SK-N-SH (cell line): Measurements from ENCODE around the gene MAPK6. TPM values are rescaled to one million over a fixed set of nuclear protein-coding genes. Genes with fewer than 3 reads are reported as not detected.

Experiments used
- CTCF ChIA-PET: fragments of 300-600, 350-600 bp; formaldehyde crosslinking; extraction: SDS; loops from one replicate; lab custom pipeline; 2021; lab: Yijun Ruan, JAX
- POLR2A ChIA-PET: fragments of 350-600 bp; sonication (Branson Sonifier 250); formaldehyde crosslinking; extraction: SDS; loops from one replicate; lab custom pipeline; 2020; ENCODE audit warnings: antibody characterized with exemption, inconsistent platforms; lab: Yijun Ruan, JAX
- DNase-seq: peaks from one replicate; pipeline ENCODE4 v3.0.0; 2012
- H2AFZ ChIP-seq: fragments of 200-600 bp; sonication (generic); 2 replicates; pipeline ENCODE4 v1.8.1; 2016; ENCODE audit warnings: antibody characterized with exemption, mild to moderate bottlenecking, low read depth
- H3F3A ChIP-seq: fragments of 200-600 bp; sonication (generic); replicated peaks from 2 replicates; pipeline ENCODE3; 2016; ENCODE audit warnings: antibody characterized with exemption, mild to moderate bottlenecking; ENCODE audit not compliant: insufficient read depth
- H3K27ac ChIP-seq, 2 experiments: fragments of 200-500 bp in 1 of 2; fragments of 200-600 bp in 1 of 2; sonication (Bioruptor generic) in 1 of 2; sonication (generic), shearing (Covaris generic) in 1 of 2; 2 replicates each; pipeline versions ENCODE4 v1.5.1 to v1.6.1; 2014 to 2016; ENCODE audit warnings: low read depth in 2 of 2, inconsistent platforms in 1 of 2, low read length in 1 of 2, mild to moderate bottlenecking in 1 of 2, mixed read lengths in 1 of 2
- H3K27me3 ChIP-seq: fragments of 200-600 bp; sonication (generic), shearing (Covaris generic); 2 replicates; pipeline ENCODE4 v1.6.1; 2016; ENCODE audit warnings: mixed run types; ENCODE audit not compliant: insufficient read depth
- H3K36me3 ChIP-seq, 2 experiments: fragments of 200-500 bp in 1 of 2; fragments of 200-600 bp in 1 of 2; sonication (Bioruptor generic) in 1 of 2; sonication (generic) in 1 of 2; replicated peaks in 1 of 2; 2 replicates each; pipeline versions ENCODE3 to v1.5.1; 2014 to 2016; ENCODE audit warnings: low read length in 1 of 2, mild to moderate bottlenecking in 1 of 2; ENCODE audit not compliant: insufficient read depth in 2 of 2, control insufficient read depth in 1 of 2
- H3K4me1 ChIP-seq, 2 experiments: fragments of 200-500 bp in 1 of 2; fragments of 200-600 bp in 1 of 2; sonication (Bioruptor generic) in 1 of 2; sonication (generic), shearing (Covaris generic) in 1 of 2; 2 replicates each; pipeline versions ENCODE4 v1.5.1 to v1.6.1; 2014 to 2016; ENCODE audit warnings: low read depth in 1 of 2, low read length in 1 of 2, mixed run types in 1 of 2; ENCODE audit not compliant: insufficient read depth in 2 of 2, control insufficient read depth in 1 of 2
- H3K4me2 ChIP-seq: fragments of 200-600 bp; sonication (generic), shearing (Covaris generic); 2 replicates; pipeline ENCODE4 v1.6.1; 2017; ENCODE audit warnings: mixed run types
- H3K4me3 ChIP-seq, 2 experiments: fragments of 200-500 bp in 1 of 2; fragments of 200-600 bp in 1 of 2; sonication (Bioruptor generic) in 1 of 2; sonication (generic), shearing (Covaris generic) in 1 of 2; 2 replicates each; pipeline versions ENCODE4 v1.5.1 to v1.8.1; 2014 to 2016; ENCODE audit warnings: low read depth in 2 of 2, inconsistent platforms in 1 of 2, low read length in 1 of 2, mild to moderate bottlenecking in 1 of 2, mixed read lengths in 1 of 2, moderate library complexity in 1 of 2
- H3K79me2 ChIP-seq: fragments of 200-600 bp; sonication (generic); 2 replicates; pipeline ENCODE4 v1.8.1; 2017; ENCODE audit warnings: mild to moderate bottlenecking; ENCODE audit not compliant: insufficient read depth
- H3K9ac ChIP-seq: fragments of 200-600 bp; sonication (generic); 2 replicates; pipeline ENCODE4 v1.6.1; 2017; ENCODE audit warnings: mixed run types
- H3K9me2 ChIP-seq: fragments of 200-600 bp; sonication (generic); 2 replicates; pipeline ENCODE4 v1.6.1; 2017; ENCODE audit warnings: mixed run types
- H3K9me3 ChIP-seq: fragments of 200-600 bp; sonication (generic); 2 replicates; pipeline ENCODE4 v1.6.1; 2017; ENCODE audit warnings: mixed run types, mild to moderate bottlenecking, moderate library complexity
- H4K20me1 ChIP-seq: fragments of 200-600 bp; sonication (generic); 2 replicates; pipeline ENCODE4 v1.6.1; 2017; ENCODE audit warnings: mild to moderate bottlenecking, mixed run types; ENCODE audit not compliant: insufficient read depth
- CTCF ChIP-seq: fragments of 200-600 bp; sonication (generic); IDR thresholded peaks from 2 replicates; pipeline ENCODE4 v1.6.1; 2017; ENCODE audit warnings: antibody characterized with exemption, mild to moderate bottlenecking, moderate library complexity
- ELF1 ChIP-seq: IDR thresholded peaks from 2 replicates; pipeline ENCODE4 v1.4.0; 2012
- EP300 ChIP-seq, 2 experiments: IDR thresholded peaks; 2 replicates each; pipeline versions ENCODE4 v1.4.0 to v1.6.1; 2012; ENCODE audit warnings: borderline replicate concordance in 1 of 2, low read depth in 1 of 2, low read length in 1 of 2
- EZH2phosphoT487 ChIP-seq: fragments of 200-600 bp; sonication (generic); IDR thresholded peaks from 2 replicates; pipeline ENCODE4 v1.6.1; 2017; ENCODE audit warnings: low read depth, mixed run types, mild to moderate bottlenecking, antibody characterized with exemption, moderate library complexity, borderline replicate concordance
- FOSL2 ChIP-seq: IDR thresholded peaks from 2 replicates; pipeline ENCODE4 v1.4.0; 2012; ENCODE audit warnings: low read depth, mild to moderate bottlenecking, moderate library complexity, borderline replicate concordance
- FOXJ3 ChIP-seq: sonication (generic); formaldehyde crosslinking; IDR thresholded peaks from 2 replicates; pipeline ENCODE4 v1.5.1; 2020; ENCODE audit warnings: mild to moderate bottlenecking, missing genetic modification reagents
- FOXM1 ChIP-seq: IDR thresholded peaks from 2 replicates; pipeline ENCODE4 v1.4.0; 2012; ENCODE audit warnings: low read depth, mild to moderate bottlenecking
- GATA2 ChIP-seq: sonication (generic); formaldehyde crosslinking; IDR thresholded peaks from 2 replicates; pipeline ENCODE4 v1.5.0; 2020; ENCODE audit warnings: mild to moderate bottlenecking, missing genetic modification reagents
- JUND ChIP-seq: IDR thresholded peaks from 2 replicates; pipeline ENCODE4 v1.4.0; 2012
- MXI1 ChIP-seq: IDR thresholded peaks from 2 replicates; pipeline ENCODE4 v1.6.1; 2012; ENCODE audit warnings: mild to moderate bottlenecking, low read depth, low read length, improper control_type of control experiment
- NFIC ChIP-seq: IDR thresholded peaks from 2 replicates; pipeline ENCODE4 v1.4.0; 2012; ENCODE audit warnings: borderline replicate concordance
- RAD21 ChIP-seq: IDR thresholded peaks from 2 replicates; pipeline ENCODE4 v1.6.1; 2012; ENCODE audit warnings: mild to moderate bottlenecking, low read length
- REST ChIP-seq: IDR thresholded peaks from 2 replicates; pipeline ENCODE4 v1.6.1; 2012; ENCODE audit warnings: mild to moderate bottlenecking, low read depth, low read length, moderate library complexity
- RFX5 ChIP-seq: IDR thresholded peaks from 2 replicates; pipeline ENCODE4 v1.6.1; 2012; ENCODE audit warnings: mild to moderate bottlenecking, improper control_type of control experiment, low read length
- RXRA ChIP-seq: IDR thresholded peaks from 2 replicates; pipeline ENCODE4 v1.4.0; 2012; ENCODE audit warnings: low read depth, mild to moderate bottlenecking, borderline replicate concordance
- SMC3 ChIP-seq: IDR thresholded peaks from 2 replicates; pipeline ENCODE4 v1.6.1; 2012; ENCODE audit warnings: low read depth, low read length, improper control_type of control experiment
- TCF12 ChIP-seq: IDR thresholded peaks from 2 replicates; pipeline ENCODE4 v1.4.0; 2012
- USF1 ChIP-seq: IDR thresholded peaks from 2 replicates; pipeline ENCODE4 v1.4.0; 2012; ENCODE audit warnings: low read depth, borderline replicate concordance
- USF2 ChIP-seq: fragments of 150-350 bp; IDR thresholded peaks from 2 replicates; pipeline ENCODE4 v1.6.1; 2017; ENCODE audit warnings: antibody characterized with exemption, low read length, low read depth, borderline replicate concordance
- YY1 ChIP-seq: IDR thresholded peaks from 2 replicates; pipeline ENCODE4 v1.4.0; 2012; ENCODE audit warnings: low read depth, mild to moderate bottlenecking
- WGBS: methylation state at CpG from one replicate; pipeline ENCODE4 v1.1.6; 2017; ENCODE audit warnings: low lambda C conversion rate; 5-methylcytosine and 5-hydroxymethylcytosine counted together
- polyA plus RNA-seq, 3 experiments: library from polyadenylated mRNA; depleted of rRNA; stranded (reverse); fragments of >200 nt; gene quantifications; 2 replicates each; pipeline ENCODE4 v1.2.3, GENCODE V29; 2012

Gene MAPK6
- polyA plus RNA-seq, 1 of the 3 experiments (the other 2 are of a cell fraction) = 16.9 TPM

- ChIA-PET POLR2A (no interaction called here), CTCF (interaction anchor here (1.3 to 2.5 kb wide), 6 partner anchors 9 to 115 kb away, joined by 3 to 14 read pairs (median 6); no protein-coding TSS in a partner anchor)
- no peak overlapping the region for H3K27ac ChIP-seq
- H2AFZ ChIP-seq = no peak overlapping the region
- TF ChIP-seq FOSL2 = no peak
- no peak for TF ChIP-seq USF1
- no peak for TF ChIP-seq RAD21
- no peak for TF ChIP-seq SMC3
- no peak for TF ChIP-seq MXI1
- no peak for TF ChIP-seq FOXM1
- TF ChIP-seq EP300 (IDR thresholded peaks at IDR 0.05; ENCODE audit: borderline replicate concordance in 1 of 2, low read depth in 1 of 2, low read length in 1 of 2) = no peak
- no peak for TF ChIP-seq EZH2phosphoT487
- no peak for TF ChIP-seq REST
- no peak for TF ChIP-seq USF2
- no peak for TF ChIP-seq JUND
- no peak for TF ChIP-seq YY1
- no peak for TF ChIP-seq CTCF
- no peak for TF ChIP-seq RFX5
- no peak for TF ChIP-seq GATA2
- no peak for TF ChIP-seq ELF1
- no peak for TF ChIP-seq RXRA
- no peak for TF ChIP-seq NFIC
- no peak for TF ChIP-seq FOXJ3
- no peak for TF ChIP-seq TCF12
- no peak overlapping the region for H3K4me3 ChIP-seq
- no peak for DNase-seq
- H4K20me1 ChIP-seq = no peaks in the 10 kb centered on the region
- no peaks in the 10 kb centered on the region for H3K9me2 ChIP-seq
- no peaks in the 10 kb centered on the region for H3K27me3 ChIP-seq
- H3K79me2 ChIP-seq = no peaks in the 10 kb centered on the region
- no peaks in the 10 kb centered on the region for H3K9me3 ChIP-seq
- H3K4me1 ChIP-seq = peaks cover 0 to 12% of the 10 kb centered on the region in 2 experiments; a peak in 2 of 4 replicates
- H3F3A ChIP-seq = peaks cover 17% of the 10 kb centered on the region
- 72% methylated on average over 5 of the region's 5 CpGs for WGBS
- H3K4me2 ChIP-seq = no peak overlapping the region
- H3K36me3 ChIP-seq = no peaks in the 10 kb centered on the region
- no peak overlapping the region for H3K9ac ChIP-seq
These were observed 61.0 kb downstream of the MAPK6 start for GRCh38 chr15:52080031-52080430.
